GM18870 (cell line): Measurements from ENCODE around the gene NEUROD1.

Experiments used
- ATAC-seq: cut with Tn5 transposase; IDR thresholded peaks from one replicate; pipeline ENCODE4 v1.9.1; 2021; ENCODE audit warnings: moderate library complexity; ENCODE audit not compliant: unreplicated experiment

NEUROD1 gene

GRCh38 chr2:181680937-181681811 is 857 bp upstream of the NEUROD1 start:
- ATAC-seq = no peak

- ATAC-seq = no peak
These were observed 755 bp downstream of the NEUROD1 start for GRCh38 chr2:181679544-181679979.

- no peak for ATAC-seq
These were observed 1.3 kb downstream of the NEUROD1 start for GRCh38 chr2:181678861-181679543.

- no peak for ATAC-seq
These were observed 2.3 kb downstream of the NEUROD1 start for GRCh38 chr2:181677912-181678586.

- no peak for ATAC-seq
These were observed 5.1 kb downstream of the NEUROD1 start for GRCh38 chr2:181675254-181675653.

- no peak for ATAC-seq
These were observed 5.9 kb downstream of the NEUROD1 start for GRCh38 chr2:181674461-181674860.

- no peak for ATAC-seq
These were observed 7.1 kb downstream of the NEUROD1 start for GRCh38 chr2:181673173-181673572.

- peak; percentile 85 for ATAC-seq
These were observed 7.9 kb downstream of the NEUROD1 start for GRCh38 chr2:181672255-181673008.

GRCh38 chr2:181670632-181671031 is 9.7 kb downstream of the NEUROD1 start:
- ATAC-seq = no peak

- ATAC-seq = no peak
These were observed 13.1 kb downstream of the NEUROD1 start for GRCh38 chr2:181667234-181667633.

- no peak for ATAC-seq
These were observed 18.0 kb downstream of the NEUROD1 start for GRCh38 chr2:181662287-181662686.

GRCh38 chr2:181660181-181660580 is 20.1 kb downstream of the NEUROD1 start:
- no peak for ATAC-seq

- no peak for ATAC-seq
These were observed 21.9 kb downstream of the NEUROD1 start for GRCh38 chr2:181658444-181658843.

GRCh38 chr2:181657379-181657778 is 22.9 kb downstream of the NEUROD1 start:
- no peak for ATAC-seq

- peak; percentile 64 for ATAC-seq
These were observed 23.6 kb downstream of the NEUROD1 start, which contains the start of gene CERKL for GRCh38 chr2:181656450-181657291. CERKL (minus strand) TSS chr2:181657105; CDS start chr2:181657006, 99 bp downstream.

GRCh38 chr2:181655519-181655918 is 24.8 kb downstream of the NEUROD1 start:
- ATAC-seq = no peak

- no peak for ATAC-seq
These were observed 30.8 kb downstream of the NEUROD1 start for GRCh38 chr2:181649436-181649979.

GRCh38 chr2:181648478-181649155 is 31.7 kb downstream of the NEUROD1 start:
- ATAC-seq = peak; percentile 39

GRCh38 chr2:181646415-181646987 is 33.8 kb downstream of the NEUROD1 start:
- ATAC-seq = no peak
